ENCODE results near the gene ACADM.
A peak's percentile ranks its signal among the peaks of the same experiment; 100 is the strongest.
"Not testable (repeated sequence)": the region's sequence is repeated elsewhere in the genome, so short reads cannot be mapped to it uniquely, and the experiment has no call there.

Gene ACADM

DNA sequence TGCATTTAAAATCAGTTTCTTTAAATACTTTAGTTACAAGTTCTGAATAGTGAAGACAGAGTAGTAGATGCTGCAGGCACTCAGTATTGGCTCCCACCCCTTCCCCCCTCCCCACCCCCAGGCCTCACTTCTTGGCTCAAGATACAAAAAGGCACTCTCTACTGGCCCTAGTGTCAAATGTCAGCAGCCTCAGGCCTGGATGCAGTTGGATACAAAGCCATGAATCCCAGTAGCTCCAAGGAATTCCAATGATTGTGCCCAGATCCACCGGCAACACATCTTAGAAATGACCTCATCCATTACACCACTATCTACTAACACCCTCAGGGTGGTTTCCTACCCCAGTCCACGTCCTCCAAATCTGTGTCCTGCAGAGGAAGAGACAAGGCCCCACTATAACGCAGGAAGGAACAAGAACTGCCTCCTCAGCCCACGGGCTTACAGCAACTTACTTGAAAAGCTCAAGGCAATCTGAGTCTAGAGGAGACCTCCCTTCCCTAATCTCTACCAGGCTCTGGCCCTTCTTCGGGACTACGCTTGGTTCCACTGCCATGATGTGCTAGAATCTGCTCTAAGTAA, 17.6 kb downstream of the ACADM start:
- DNase-seq, result no peak

DNA sequence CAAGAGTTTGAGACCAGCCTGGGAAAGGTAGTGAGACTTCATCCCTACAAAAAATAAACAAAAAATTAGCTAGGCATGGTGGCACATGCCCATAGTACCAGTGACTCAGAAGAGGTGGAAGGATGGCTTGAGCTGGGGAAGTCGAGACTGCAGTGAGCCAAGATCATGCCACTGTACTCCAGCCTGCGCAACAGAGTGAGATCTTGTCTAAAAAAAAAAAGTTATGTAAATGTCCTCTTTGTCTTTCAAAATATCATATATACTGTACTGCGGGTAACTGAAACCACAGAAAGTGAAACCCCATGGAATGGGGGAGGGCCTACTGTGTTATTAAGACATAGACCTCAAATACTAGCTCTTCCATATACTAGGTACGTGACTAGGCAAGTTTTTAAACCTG, 20.8 kb downstream of the ACADM start:
- no peak for DNase-seq

DNA sequence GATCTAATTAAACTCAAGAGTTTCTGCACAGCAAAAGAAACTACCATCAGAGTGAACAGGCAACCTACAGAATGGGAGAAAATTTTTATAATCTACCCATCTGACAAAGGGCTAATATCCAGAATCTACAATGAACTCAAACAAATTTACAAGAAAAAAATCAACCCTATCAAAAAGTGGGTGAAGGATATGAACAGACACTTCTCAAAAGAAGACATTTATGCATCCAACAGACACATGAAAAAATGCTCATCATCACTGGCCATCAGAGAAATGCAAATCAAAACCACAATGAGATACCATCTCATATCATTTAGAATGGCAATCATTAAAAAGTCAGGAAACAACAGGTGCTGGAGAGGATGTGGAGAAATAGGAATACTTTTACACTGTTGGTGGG, 32.7 kb downstream of the ACADM start:
- not testable (repeated sequence) for DNase-seq

DNA sequence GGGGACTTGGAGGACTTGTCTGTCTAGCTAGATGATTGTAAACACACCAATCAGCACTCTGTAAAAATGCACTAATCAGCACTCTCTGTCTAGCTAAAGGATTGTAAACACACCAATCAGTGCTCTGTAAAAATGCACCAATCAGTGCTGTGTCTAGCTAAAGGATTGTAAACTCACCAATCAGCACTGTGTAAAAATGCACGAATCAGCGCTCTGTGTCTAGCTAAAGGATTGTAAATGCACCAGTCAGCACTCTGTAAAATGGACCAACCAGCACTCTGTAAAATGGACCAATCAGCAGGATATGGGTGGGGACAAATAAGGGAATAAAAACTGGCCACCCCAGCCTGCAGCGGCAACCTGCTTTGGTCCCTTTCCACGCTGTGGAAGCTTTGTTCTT, 34.0 kb downstream of the ACADM start:
- DNase-seq, result not testable (repeated sequence)

GRCh38 chr1:75764057-75764655, 39.6 kb downstream of the ACADM start:
- DNase-seq, result no peak

DNA sequence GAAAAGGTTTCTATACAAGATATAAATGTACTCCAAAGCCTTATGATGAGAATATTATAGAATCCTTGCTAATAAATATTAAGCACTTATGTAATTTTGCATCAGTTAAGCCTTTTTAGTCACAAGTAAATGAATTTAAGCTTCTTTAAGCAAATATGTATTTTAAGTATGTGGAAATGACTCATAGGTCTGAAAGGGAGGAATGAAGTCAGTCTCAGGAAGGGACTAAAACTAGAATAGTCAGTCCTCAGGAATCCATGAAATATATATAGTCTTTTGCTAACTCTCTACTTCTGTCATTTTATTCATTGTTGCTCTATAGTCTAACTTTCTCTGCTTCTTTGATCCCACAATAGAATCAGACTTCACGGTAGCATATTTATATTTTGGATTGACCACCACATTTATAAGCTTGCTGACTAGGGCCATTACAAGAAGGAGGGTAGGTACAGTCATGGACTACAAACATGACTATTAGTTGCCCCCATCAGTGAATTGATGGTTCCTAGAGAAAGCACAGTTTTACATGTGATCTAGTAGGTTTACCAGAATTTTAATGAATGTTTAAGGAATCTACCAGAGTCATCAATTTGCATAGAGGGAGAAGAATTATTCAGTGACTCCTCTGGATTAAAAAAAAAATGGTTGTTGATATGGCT, 41.3 kb downstream of the ACADM start:
- DNase-seq, result no peak

DNA sequence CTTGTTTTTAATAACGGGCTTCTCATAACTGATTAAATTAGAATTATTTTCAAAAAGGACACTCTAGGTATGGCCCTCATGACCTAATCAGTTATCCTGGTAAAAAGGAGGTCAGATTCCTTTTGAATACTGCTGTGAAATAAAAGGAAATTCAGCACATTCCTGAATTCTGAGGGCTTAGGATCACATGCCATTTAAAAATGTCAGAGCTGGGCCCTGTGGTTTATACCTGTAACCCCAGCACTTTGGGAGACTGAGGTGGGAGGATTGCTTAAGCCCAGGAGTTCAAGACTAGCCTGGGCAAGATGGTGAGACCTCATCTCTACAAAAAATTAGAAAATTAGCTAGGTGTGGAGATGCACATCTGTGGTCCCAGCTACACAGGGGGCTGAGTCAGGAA, 43.5 kb downstream of the ACADM start:
- no peak for DNase-seq

DNA sequence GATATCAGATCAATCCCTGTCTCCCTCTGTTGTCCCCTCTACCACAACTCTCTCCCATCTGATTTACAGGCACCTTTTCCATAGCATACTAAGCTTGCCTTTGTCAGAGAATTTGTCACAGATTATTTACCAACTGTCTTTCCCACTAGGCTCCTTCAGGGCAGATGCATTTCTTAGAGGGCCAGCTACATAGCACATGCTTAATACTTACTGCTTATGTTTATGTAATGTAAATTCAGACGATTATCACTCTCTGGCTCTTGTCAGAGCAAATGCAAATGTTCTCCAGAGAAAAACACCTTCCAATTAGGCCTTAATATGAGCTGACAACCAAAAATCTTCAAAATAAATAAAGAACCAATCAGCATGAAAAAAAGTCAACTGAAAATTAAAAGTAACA, 46.3 kb downstream of the ACADM start:
- no peak for DNase-seq

GRCh38 chr1:75771978-75772377, 47.5 kb downstream of the ACADM start:
- no peak for DNase-seq

DNA sequence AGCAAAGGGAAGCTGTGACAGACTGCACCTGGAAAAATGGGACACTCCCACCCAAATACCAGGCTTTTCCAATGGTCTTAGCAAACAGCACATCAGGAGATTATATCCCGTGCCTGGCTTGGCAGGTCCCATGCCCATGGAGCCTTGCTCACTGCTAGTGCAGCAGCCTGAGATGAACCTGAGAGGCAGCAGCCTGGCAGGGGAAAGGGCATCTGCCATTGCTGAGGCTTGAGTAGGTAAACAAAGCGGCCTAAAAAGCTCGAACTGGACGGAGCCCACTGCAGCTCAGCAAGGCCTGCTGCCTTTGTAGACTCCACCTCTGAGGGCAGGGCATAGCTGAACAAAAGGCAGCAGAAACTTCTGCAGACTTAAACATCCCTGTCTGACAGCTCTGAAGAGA, 53.3 kb downstream of the ACADM start:
- not testable (repeated sequence) for DNase-seq

- DNase-seq, result not testable (repeated sequence)
Measured at GRCh38 chr1:75778694-75779093, 54.2 kb downstream of the ACADM start.

DNA sequence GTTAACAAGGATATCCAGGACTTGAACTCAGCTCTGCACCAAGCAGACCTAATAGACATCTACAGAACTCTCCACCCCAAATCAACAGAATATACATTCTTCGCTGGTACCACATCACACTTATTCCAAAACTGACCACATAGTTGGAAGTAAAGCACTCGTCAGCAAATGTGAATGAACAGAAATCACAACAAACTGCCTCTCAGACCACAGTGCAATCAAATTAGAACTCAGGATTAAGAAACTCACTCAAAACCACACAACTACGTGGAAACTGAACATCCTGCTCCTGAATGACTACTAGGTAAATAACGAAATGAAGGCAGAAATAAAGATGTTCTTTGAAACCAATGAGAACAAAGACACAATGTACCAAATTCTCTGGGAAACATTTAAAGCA, 55.7 kb downstream of the ACADM start:
- DNase-seq, result not testable (repeated sequence)

- DNase-seq, result not testable (repeated sequence)
Measured at GRCh38 chr1:75783920-75784319, 59.4 kb downstream of the ACADM start.

GRCh38 chr1:75785320-75785982, 60.9 kb downstream of the ACADM start:
- no peak for DNase-seq

DNA sequence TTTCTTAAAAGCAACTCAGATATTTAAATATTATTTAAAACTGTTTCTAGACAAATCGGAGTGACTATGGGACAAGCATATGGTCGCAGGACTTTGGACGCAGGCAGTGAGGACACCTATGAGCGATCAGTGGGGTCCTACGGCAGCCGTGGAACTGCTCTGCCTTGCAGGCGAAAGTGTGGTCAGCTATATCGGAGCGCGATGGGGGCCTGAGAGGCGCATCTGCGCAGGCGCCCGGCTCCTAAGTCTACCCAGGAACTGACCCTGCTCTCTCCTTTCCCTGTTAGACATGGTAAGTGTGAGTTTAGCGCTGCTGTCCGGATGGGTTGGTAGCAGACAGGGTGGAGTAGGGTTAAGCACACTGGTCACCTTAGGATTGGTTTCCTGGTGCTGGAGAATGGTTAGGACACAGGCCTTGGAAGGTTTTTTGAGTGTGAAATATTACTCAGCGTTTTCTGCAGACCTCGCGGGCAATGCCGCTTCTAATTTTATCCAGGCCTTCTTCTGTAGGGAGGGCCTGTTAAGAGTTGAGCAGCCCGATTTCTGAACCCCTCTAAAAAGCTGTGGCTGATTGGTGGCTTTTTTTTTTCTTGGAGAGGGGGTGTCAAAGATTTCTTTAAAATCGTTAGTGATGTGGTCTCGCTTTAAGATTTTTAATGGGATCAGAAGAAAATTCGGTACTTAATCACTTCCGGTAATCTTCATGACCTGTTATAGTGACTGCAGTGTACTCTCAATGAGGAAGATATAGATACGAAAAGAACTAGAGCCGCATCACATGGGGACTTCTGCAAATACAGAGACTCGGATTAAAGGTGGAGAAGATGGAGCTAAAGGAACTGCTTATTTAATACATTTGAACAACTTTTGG, 61.7 kb downstream of the ACADM start, which contains the start of gene RABGGTB:
TSS of gene RABGGTB (plus strand) at position 274 of the 871 bp plus-strand sequence. CDS start at position 290, 16 bp downstream.
- DNase-seq, result peak; percentile 69

DNA sequence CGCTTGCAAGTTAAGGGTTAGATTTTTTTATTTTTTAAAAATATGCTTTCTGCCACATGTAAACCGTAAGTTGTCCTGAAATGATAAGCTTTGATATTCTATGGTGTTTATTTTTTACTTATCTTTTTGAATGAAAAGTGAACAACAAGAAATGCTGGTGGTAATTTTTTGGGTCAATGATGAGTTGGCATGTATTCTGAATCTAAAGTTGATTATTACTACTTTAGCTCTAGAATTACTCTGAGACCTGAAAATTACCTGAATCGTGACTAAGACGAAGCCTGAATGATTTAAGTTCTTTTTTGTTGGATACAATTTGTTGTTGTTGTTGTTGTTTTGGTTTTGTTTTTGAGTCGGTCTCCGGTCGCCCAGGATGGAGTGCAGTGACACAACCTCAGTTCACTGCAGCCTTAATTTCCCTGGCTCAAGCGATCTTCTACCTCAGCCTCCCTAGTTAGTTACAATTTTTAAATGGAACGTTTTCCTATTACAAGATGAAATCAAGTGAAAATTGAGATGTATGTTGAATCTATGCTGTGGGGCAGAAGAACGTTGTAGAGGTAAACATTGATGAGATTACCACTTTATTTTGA, 62.5 kb downstream of the ACADM start:
- no peak for DNase-seq

GRCh38 chr1:75787524-75787923, 63.0 kb downstream of the ACADM start:
- no peak for DNase-seq

DNA sequence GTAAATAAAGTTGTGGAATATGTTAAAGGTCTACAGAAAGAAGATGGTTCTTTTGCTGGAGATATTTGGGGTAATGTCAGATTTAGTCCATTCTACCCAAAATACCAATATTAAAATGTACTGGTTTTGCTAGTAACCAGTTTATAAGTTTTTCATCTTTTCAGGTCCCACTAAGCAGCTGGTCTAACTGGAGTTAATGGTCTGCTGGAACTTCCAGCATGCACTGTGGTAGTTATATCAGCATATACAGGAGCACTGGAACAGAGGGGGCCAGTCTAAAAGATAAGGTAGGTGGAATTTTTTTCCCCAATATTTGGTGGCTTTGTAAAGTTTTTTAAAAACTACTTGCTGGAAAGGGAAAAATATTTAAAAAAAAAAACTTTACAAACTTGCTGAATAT, 65.5 kb downstream of the ACADM start:
- DNase-seq, result no peak

DNA sequence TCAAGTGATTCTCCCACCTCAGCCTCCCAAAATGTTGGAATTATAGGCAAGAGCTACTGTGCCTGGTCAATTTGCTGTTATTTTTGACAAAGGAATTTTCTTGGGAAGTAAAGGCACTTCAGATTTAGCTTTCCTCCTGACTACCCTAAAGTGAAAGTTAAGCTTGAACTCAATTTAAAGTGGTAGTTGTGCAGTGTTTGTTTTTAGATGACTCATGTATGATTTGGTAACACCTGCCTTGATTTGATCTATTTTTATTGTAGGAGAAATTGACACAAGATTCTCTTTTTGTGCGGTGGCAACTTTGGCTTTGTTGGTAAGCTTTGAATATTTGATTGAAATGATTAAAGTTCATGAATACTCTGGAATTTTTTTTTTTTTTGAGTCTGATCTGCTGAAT, 66.5 kb downstream of the ACADM start:
- DNase-seq, result no peak

- no peak for DNase-seq
Measured at GRCh38 chr1:75792091-75792490, 67.6 kb downstream of the ACADM start.

DNA sequence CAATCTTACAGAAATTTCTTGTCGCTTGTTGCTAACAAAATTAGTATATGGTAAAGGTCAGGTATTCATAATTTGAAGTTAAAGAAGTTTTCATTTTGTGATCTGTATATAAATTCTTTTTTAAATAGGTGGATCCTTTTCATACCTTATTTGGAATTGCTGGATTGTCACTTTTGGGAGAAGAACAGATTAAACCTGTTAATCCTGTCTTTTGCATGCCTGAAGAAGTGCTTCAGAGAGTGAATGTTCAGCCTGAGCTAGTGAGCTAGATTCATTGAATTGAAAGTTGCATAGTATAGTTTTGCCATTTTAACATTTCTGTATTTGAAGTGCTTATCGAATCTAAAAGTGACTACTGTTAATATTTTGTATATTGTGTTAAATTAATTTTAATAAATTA, 69.9 kb downstream of the ACADM start:
- no peak for DNase-seq

- no peak for DNase-seq
Measured at GRCh38 chr1:75795703-75796193, 71.2 kb downstream of the ACADM start.
